Neuronal stem cell (in vitro differentiated cells): ENCODE measurements around the gene GRAPL.
"Not testable (repeated sequence)": the region's sequence is repeated elsewhere in the genome, so short reads cannot be mapped to it uniquely, and the experiment has no call there.

Experiments used
- DNase-seq: peaks from one replicate; pipeline ENCODE4 v3.0.0-alpha.2; 2013; ENCODE audit warnings: low spot score
- H2AFZ ChIP-seq: one replicate; pipeline ENCODE4 v1.6.1; 2013; ENCODE audit warnings: mild to moderate bottlenecking, low read length, inconsistent platforms
- H2AK5ac ChIP-seq: 2 replicates; pipeline ENCODE4 v1.6.1; 2013; ENCODE audit warnings: low read depth, mild to moderate bottlenecking, inconsistent platforms, low read length, moderate library complexity, mixed read lengths
- H2BK120ac ChIP-seq: 2 replicates; pipeline ENCODE4 v1.6.1; 2013; ENCODE audit warnings: low read depth, mild to moderate bottlenecking, inconsistent platforms, low read length, moderate library complexity, mixed read lengths
- H2BK12ac ChIP-seq: one replicate; pipeline ENCODE4 v1.6.1; 2013; ENCODE audit warnings: low read length, inconsistent platforms
- H2BK15ac ChIP-seq: 2 replicates; pipeline ENCODE4 v1.6.1; 2013; ENCODE audit warnings: mild to moderate bottlenecking, low read length, inconsistent platforms, mixed read lengths
- H2BK5ac ChIP-seq: one replicate; pipeline ENCODE4 v1.6.1; 2013; ENCODE audit warnings: inconsistent platforms, mild to moderate bottlenecking, low read length, moderate library complexity
- H3K14ac ChIP-seq: one replicate; pipeline ENCODE4 v1.6.1; 2013; ENCODE audit warnings: low read length, inconsistent platforms
- H3K18ac ChIP-seq: 2 replicates; pipeline ENCODE4 v1.6.1; 2013; ENCODE audit warnings: low read length, inconsistent platforms
- H3K23ac ChIP-seq: 2 replicates; pipeline ENCODE4 v1.6.1; 2013; ENCODE audit warnings: low read depth, mild to moderate bottlenecking, mixed read lengths, low read length, inconsistent platforms; ENCODE audit not compliant: poor library complexity
- H3K27ac ChIP-seq: replicated peaks from 3 replicates; pipeline ENCODE4 v1.5.1; 2013; ENCODE audit warnings: low read length, inconsistent platforms
- H3K27me3 ChIP-seq, 3 experiments: 2 replicates each; pipeline ENCODE4 v1.6.1; 2013; ENCODE audit warnings: low read length in 3 of 3, mild to moderate bottlenecking in 2 of 3, inconsistent platforms in 1 of 3, low read depth in 1 of 3, mixed read lengths in 1 of 3, moderate library complexity in 1 of 3; ENCODE audit not compliant: control insufficient read depth in 3 of 3, insufficient read depth in 3 of 3
- H3K36me3 ChIP-seq, 2 donors: replicated peaks in 1 of 2; 2 replicates each; pipeline ENCODE4 v1.6.1; 2013; ENCODE audit warnings: low read length in 2 of 2; ENCODE audit not compliant: control insufficient read depth in 2 of 2, insufficient read depth in 2 of 2
- H3K4ac ChIP-seq: 2 replicates; pipeline ENCODE4 v1.6.1; 2013; ENCODE audit warnings: inconsistent platforms, mild to moderate bottlenecking, low read length, moderate library complexity
- H3K4me1 ChIP-seq, 2 donors: 1 replicate in 1 of 2; 2 replicates in 1 of 2; pipeline ENCODE4 v1.6.1; 2013; ENCODE audit warnings: low read length in 2 of 2, low read depth in 1 of 2; ENCODE audit not compliant: control insufficient read depth in 2 of 2, insufficient read depth in 1 of 2
- H3K4me2 ChIP-seq: one replicate; pipeline ENCODE4 v1.6.1; 2013; ENCODE audit warnings: mild to moderate bottlenecking, low read length, inconsistent platforms; ENCODE audit not compliant: insufficient read depth, poor library complexity, severe bottlenecking
- H3K4me3 ChIP-seq, 2 donors: 2 replicates each; pipeline ENCODE4 v1.5.1; 2013; ENCODE audit warnings: low read length in 2 of 2, mild to moderate bottlenecking in 2 of 2, inconsistent platforms in 1 of 2, moderate library complexity in 1 of 2
- H3K79me1 ChIP-seq: one replicate; pipeline ENCODE4 v1.6.1; 2013; ENCODE audit warnings: low read depth, mild to moderate bottlenecking, inconsistent platforms, low read length, moderate library complexity
- H3K9ac ChIP-seq: one replicate; pipeline ENCODE4 v1.6.1; 2013; ENCODE audit warnings: mild to moderate bottlenecking, low read depth, low read length, inconsistent platforms; ENCODE audit not compliant: poor library complexity
- H3K9me3 ChIP-seq, 2 donors: replicated peaks in 1 of 2; 2 replicates each; pipeline versions ENCODE3 to v1.6.1; 2013; ENCODE audit warnings: low read length in 2 of 2, mild to moderate bottlenecking in 2 of 2, inconsistent platforms in 1 of 2, low read depth in 1 of 2, mixed read lengths in 1 of 2, moderate library complexity in 1 of 2; ENCODE audit not compliant: control insufficient read depth in 2 of 2, insufficient read depth in 1 of 2
- H4K8ac ChIP-seq: one replicate; pipeline ENCODE4 v1.6.1; 2013; ENCODE audit warnings: low read depth, mild to moderate bottlenecking, inconsistent platforms, low read length, moderate library complexity
- H4K91ac ChIP-seq: one replicate; pipeline ENCODE4 v1.6.1; 2013; ENCODE audit warnings: low read length, low read depth, mild to moderate bottlenecking, inconsistent platforms; ENCODE audit not compliant: poor library complexity
- WGBS, 2 donors: extraction: QIAGEN DNeasy Blood & Tissue Kit; methylation state at CpG; one replicate each; pipeline ENCODE4 v1.1.7; 2013; ENCODE audit warnings: missing lambda C conversion rate in 2 of 2, mixed read lengths in 1 of 2; ENCODE audit not compliant: insufficient read length in 2 of 2, insufficient replicate concordance in 1 of 2; ENCODE audit errors: extremely low coverage in 2 of 2; 5-methylcytosine and 5-hydroxymethylcytosine counted together

The GRAPL gene

GRCh38 chr17:19136605-19137004, 9.2 kb downstream of the GRAPL start:
- not testable (repeated sequence) for H2BK5ac ChIP-seq, H2AK5ac ChIP-seq, H3K18ac ChIP-seq, H3K9ac ChIP-seq, H3K27ac ChIP-seq, H3K14ac ChIP-seq, H3K4me3 ChIP-seq, H3K23ac ChIP-seq, H3K9me3 ChIP-seq, H2BK15ac ChIP-seq, H4K91ac ChIP-seq, DNase-seq, H3K4me2 ChIP-seq, H2AFZ ChIP-seq, H2BK12ac ChIP-seq, H3K36me3 ChIP-seq, H3K27me3 ChIP-seq, H3K79me1 ChIP-seq, H3K4ac ChIP-seq, H3K4me1 ChIP-seq, H2BK120ac ChIP-seq, H4K8ac ChIP-seq
- WGBS, 2 donors, result no CpG with 5 or more reads among the region's 6 CpGs

GRCh38 chr17:19137959-19138358, 10.6 kb downstream of the GRAPL start:
- not testable (repeated sequence) for H2BK120ac ChIP-seq, H3K4me1 ChIP-seq, H4K91ac ChIP-seq, H3K27ac ChIP-seq, H3K23ac ChIP-seq, H4K8ac ChIP-seq, H3K4me2 ChIP-seq, H3K14ac ChIP-seq, H3K36me3 ChIP-seq, DNase-seq, H3K18ac ChIP-seq, H3K4ac ChIP-seq, H3K79me1 ChIP-seq, H2BK12ac ChIP-seq, H3K9me3 ChIP-seq, H3K27me3 ChIP-seq, H3K4me3 ChIP-seq, H2BK5ac ChIP-seq, H2BK15ac ChIP-seq, H3K9ac ChIP-seq, H2AK5ac ChIP-seq, H2AFZ ChIP-seq
- no CpG with 5 or more reads among the region's 6 CpGs for WGBS, 2 donors

- not testable (repeated sequence) for H3K18ac ChIP-seq, H3K4me2 ChIP-seq, H4K8ac ChIP-seq, H3K14ac ChIP-seq, H2BK5ac ChIP-seq, H3K9ac ChIP-seq, H3K23ac ChIP-seq, H3K27ac ChIP-seq, H3K9me3 ChIP-seq, H3K4me3 ChIP-seq, H3K79me1 ChIP-seq, H3K36me3 ChIP-seq, H3K4me1 ChIP-seq, H3K27me3 ChIP-seq, DNase-seq, H2BK12ac ChIP-seq, H2BK120ac ChIP-seq, H3K4ac ChIP-seq, H2AFZ ChIP-seq, H4K91ac ChIP-seq, H2BK15ac ChIP-seq, H2AK5ac ChIP-seq
- no CpG with 5 or more reads among the region's 30 CpGs for WGBS, 2 donors
Observed at GRCh38 chr17:19141366-19142155, 14.2 kb downstream of the GRAPL start.

GRCh38 chr17:19142419-19142818, 15.0 kb downstream of the GRAPL start:
- not testable (repeated sequence) for H2BK15ac ChIP-seq, H2BK12ac ChIP-seq, H3K4me1 ChIP-seq, H3K23ac ChIP-seq, H2AFZ ChIP-seq, H3K4me3 ChIP-seq, DNase-seq, H4K91ac ChIP-seq, H4K8ac ChIP-seq, H3K14ac ChIP-seq, H3K27ac ChIP-seq, H3K18ac ChIP-seq, H3K9me3 ChIP-seq, H2BK5ac ChIP-seq, H3K4me2 ChIP-seq, H3K79me1 ChIP-seq, H3K27me3 ChIP-seq, H3K9ac ChIP-seq, H2BK120ac ChIP-seq, H3K4ac ChIP-seq, H2AK5ac ChIP-seq, H3K36me3 ChIP-seq
- no CpG with 5 or more reads among the region's 4 CpGs for WGBS, 2 donors
